ENCODE measurements around the gene GRIK2.
"Not testable (repeated sequence)": the region's sequence is repeated elsewhere in the genome, so short reads cannot be mapped to it uniquely, and the experiment has no call there.

Gene GRIK2

DNA sequence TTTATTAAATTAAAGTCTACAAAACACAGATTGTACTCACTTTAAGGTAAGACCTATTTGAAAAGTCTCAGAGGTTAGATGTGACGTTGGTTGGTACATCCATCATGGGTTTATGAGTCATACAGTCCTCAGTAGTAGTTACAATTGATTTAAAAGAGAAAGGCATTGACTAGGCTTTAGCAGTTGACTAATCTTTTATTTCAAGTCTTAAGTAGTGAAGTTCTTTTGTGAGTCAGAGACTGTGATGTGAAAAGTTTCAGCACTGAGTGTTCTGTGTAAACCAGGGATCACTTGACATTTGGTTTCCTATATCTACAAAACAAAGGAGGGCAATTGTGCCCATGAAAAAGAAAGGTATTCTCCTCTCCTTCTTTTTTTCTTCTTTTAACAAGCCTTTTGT lies 221.3 kb downstream of the GRIK2 start:
- no peak for DNase-seq (ENCODE audit: extremely low read depth in 1 of 2, low read depth in 1 of 2)

DNA sequence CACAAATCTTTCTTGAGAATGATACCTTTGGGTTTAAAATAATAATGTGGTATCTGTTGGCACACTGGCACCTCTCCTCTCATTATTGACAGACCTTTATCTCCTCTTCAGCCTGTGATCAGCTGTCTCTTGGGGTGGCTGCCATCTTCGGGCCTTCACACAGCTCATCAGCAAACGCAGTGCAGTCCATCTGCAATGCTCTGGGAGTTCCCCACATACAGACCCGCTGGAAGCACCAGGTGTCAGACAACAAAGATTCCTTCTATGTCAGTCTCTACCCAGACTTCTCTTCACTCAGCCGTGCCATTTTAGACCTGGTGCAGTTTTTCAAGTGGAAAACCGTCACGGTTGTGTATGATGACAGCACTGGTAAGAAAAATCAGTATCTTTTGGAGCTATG lies 232.8 kb downstream of the GRIK2 start:
- DNase-seq (ENCODE audit: extremely low read depth in 1 of 2, low read depth in 1 of 2): no peak

DNA sequence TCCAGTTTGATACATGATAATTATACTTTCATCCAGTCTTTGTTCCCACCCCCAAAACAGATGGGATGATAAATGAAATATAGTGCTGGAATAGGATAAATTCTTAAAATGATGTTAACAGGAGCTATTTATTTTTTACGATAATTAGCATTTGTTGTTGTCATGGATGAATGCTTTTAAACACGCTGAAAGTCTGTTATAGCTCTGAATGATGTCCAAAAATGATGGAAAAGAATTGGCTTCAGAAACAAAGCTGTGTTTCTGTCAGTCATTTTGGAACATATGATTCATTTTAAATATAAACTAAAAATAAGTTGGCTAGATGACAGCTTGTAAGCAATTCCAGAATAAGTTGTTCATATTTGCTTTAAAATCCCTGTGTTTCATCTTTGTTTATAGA lies 237.4 kb downstream of the GRIK2 start:
- no peak for DNase-seq (ENCODE audit: extremely low read depth in 1 of 2, low read depth in 1 of 2)

GRCh38 chr6:101633081-101633480 lies 239.6 kb downstream of the GRIK2 start:
- DNase-seq (ENCODE audit: extremely low read depth in 1 of 2, low read depth in 1 of 2): no peak

GRCh38 chr6:101638865-101639264 lies 245.4 kb downstream of the GRIK2 start:
- not testable (repeated sequence) for DNase-seq (ENCODE audit: extremely low read depth in 1 of 2, low read depth in 1 of 2)

DNA sequence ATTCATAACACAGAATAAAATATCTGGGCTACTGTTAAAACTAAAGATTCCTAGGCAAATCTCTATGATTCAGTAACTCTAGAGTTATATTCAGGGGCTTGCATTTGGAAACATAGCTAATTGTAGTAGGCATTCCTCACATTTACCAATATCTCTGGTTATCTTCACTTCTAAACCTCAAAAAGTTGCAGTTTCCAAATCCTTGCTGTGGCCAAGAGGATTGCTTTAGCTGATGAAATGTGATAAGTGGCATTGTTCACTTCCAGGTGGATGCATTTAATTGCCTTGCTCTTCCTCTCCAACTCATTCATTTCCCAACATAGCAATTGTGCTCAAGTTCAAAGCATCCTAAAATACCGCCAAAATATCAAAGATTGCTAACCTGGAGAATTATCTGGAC lies 246.6 kb downstream of the GRIK2 start:
- DNase-seq (ENCODE audit: extremely low read depth in 1 of 2, low read depth in 1 of 2): no peak

- DNase-seq (ENCODE audit: extremely low read depth in 1 of 2, low read depth in 1 of 2): no peak
These were observed 252.3 kb downstream of the GRIK2 start for GRCh38 chr6:101645770-101646169.

DNA sequence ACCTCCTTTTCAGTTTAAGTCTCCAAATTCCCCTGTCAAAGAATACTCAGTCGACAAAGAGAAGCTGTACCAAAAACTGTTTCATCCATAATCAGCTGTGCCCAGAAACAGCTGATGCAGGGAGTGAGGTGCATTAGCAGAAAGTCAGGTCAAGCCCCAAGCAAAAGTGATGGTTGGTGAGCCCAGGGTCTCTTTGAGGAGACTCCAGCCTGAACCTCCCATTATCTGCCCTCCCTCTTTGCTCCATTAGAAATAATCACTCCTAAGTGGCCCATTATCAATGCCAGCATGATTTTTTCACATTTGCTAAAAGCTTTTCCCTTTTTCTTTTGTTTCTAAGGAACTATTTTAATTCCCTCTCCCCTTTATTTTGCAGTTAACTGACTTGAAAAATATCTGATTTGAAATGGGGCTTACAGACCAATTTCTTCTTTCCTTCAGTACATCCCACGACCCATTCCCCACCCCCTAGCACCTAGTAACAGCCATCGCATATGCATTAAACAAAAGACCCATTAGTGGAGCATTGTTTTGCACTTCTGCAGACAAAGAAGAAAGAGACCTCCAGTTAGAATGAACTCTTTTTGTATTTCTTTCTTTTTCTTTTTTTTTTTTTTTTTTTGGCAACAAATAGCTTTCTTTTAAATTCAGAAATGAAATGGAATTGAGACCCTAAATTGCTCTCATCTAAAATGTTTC lies 257.0 kb downstream of the GRIK2 start:
- no peak for DNase-seq (ENCODE audit: extremely low read depth in 1 of 2, low read depth in 1 of 2)

GRCh38 chr6:101652079-101652478 lies 258.6 kb downstream of the GRIK2 start:
- no peak for DNase-seq (ENCODE audit: extremely low read depth in 1 of 2, low read depth in 1 of 2)

GRCh38 chr6:101655109-101655508 lies 261.6 kb downstream of the GRIK2 start:
- DNase-seq (ENCODE audit: extremely low read depth in 1 of 2, low read depth in 1 of 2): no peak

DNA sequence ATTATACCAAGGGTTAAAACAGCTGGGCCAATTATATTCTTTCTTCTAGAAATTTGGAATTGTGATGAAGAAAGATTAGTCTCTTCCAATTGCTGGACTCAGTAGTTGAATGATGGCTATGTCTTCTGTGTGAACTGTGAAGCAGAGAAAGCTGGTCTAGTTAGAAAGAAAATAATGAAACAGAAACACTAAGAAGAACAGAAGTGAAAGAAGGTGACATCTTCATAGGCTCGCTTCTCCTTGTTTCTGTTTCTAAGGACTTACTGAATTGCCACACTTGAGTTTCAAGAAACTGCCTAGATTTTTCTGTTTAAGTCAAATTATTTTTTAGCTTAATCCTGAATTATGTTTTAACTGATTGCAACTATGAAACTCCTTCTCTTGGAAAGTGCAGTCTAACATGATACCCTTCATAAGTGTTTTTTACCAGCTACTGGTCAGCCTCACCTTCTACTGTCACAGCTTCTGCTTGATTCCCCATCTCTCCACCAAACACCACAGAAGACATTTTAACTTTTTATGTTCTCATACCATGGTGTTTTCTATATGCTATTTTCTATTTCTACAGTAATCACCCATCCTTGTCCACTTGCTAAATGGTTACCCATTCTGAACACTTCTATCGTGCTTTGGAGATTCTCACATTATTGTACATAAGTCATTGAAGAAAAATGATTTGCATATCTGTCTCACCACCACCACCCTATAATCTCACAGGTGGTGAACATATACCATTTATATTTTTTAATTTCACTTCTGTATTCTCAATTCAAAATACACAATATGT lies 268.8 kb downstream of the GRIK2 start:
- no peak for DNase-seq (ENCODE audit: extremely low read depth in 1 of 2, low read depth in 1 of 2)

DNA sequence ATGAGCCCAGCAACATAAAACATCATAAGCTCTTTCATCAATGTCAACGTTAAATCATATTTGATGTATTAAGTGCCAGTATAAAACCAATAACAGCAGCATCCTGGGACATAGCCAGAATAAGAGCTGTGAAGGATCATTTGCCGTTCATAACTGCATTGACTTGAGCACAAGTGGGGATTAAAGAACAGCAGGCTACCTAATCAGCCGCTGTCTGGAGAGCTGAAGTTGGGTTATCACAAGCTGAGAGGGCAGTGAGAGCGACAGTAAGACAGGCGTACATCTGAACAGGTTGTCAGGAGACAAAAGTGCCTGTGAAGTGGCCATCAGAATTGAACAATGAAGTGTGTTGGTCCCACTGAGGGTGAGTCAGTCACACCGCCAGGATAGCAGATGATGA lies 269.6 kb downstream of the GRIK2 start:
- no peak for DNase-seq (ENCODE audit: extremely low read depth in 1 of 2, low read depth in 1 of 2)

DNA sequence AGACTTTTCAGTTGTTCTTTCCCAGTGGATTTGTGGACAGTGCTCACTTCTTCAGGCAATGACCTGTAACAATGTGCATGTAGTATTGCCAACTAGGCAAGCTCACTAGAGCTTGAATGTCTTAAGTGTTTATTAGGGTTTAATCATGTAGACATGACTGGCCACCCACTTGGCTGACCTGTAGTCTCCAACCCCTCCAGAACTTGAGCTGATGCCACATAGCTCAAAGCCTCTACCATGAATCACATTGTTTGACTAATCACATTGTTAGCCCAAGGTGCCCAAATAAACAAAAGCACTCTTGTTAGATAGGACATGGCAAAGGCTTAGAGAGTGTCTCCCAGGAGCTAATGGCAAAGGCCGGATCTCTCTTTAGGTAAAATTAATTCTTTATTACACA lies 272.7 kb downstream of the GRIK2 start:
- no peak for DNase-seq (ENCODE audit: extremely low read depth in 1 of 2, low read depth in 1 of 2)

GRCh38 chr6:101668496-101669030 lies 275.1 kb downstream of the GRIK2 start:
- DNase-seq (ENCODE audit: extremely low read depth in 1 of 2, low read depth in 1 of 2): no peak

- DNase-seq (ENCODE audit: extremely low read depth in 1 of 2, low read depth in 1 of 2): no peak
These were observed 282.7 kb downstream of the GRIK2 start for GRCh38 chr6:101676187-101676586.

- DNase-seq (ENCODE audit: extremely low read depth in 1 of 2, low read depth in 1 of 2): no peak
These were observed 289.4 kb downstream of the GRIK2 start for GRCh38 chr6:101682937-101683336.

DNA sequence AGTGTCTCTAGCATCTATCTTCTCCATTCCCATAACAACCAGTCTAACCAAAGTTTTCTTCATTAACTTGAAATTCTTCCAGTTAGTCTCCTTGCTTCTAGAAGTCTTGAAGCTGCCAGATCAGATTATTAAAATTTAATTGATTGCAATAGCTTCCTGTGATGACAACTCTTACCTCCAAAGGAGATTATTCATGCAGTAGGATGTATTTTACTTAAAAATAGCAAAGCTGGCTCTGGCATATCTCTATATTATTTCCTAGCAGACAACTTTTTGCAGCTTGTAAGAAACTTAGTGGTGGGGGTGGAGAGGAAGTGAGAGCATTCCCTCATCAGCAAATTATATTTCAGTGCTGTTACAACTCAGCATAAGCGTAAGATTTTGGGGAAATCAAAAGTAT lies 290.4 kb downstream of the GRIK2 start:
- DNase-seq (ENCODE audit: extremely low read depth in 1 of 2, low read depth in 1 of 2): no peak

GRCh38 chr6:101686653-101687052 lies 293.1 kb downstream of the GRIK2 start:
- DNase-seq (ENCODE audit: extremely low read depth in 1 of 2, low read depth in 1 of 2): no peak

GRCh38 chr6:101689156-101689555 lies 295.6 kb downstream of the GRIK2 start:
- DNase-seq (ENCODE audit: extremely low read depth in 1 of 2, low read depth in 1 of 2): no peak

- DNase-seq (ENCODE audit: extremely low read depth in 1 of 2, low read depth in 1 of 2): no peak
These were observed 296.2 kb downstream of the GRIK2 start for GRCh38 chr6:101689695-101690094.

- DNase-seq (ENCODE audit: extremely low read depth in 1 of 2, low read depth in 1 of 2): no peak
These were observed 307.1 kb downstream of the GRIK2 start for GRCh38 chr6:101700655-101701054.

- no peak for DNase-seq (ENCODE audit: extremely low read depth in 1 of 2, low read depth in 1 of 2)
These were observed 309.8 kb downstream of the GRIK2 start for GRCh38 chr6:101703311-101703710.
